ENCODE data around the gene UFSP2.

UFSP2 gene

GRCh38 chr4:185425647-185426352 is at the start of gene UFSP2:
UFSP2 (minus strand) TSS chr4:185425964; CDS start chr4:185425868, 96 bp downstream.
- DNase-seq = peak; percentile 92

GRCh38 chr4:185473247-185473646 is 47.5 kb upstream of the UFSP2 start:
- no peak for DNase-seq

- DNase-seq = no peak
Measured at GRCh38 chr4:185472103-185472542, 46.4 kb upstream of the UFSP2 start.

GRCh38 chr4:185471235-185472102 is 45.7 kb upstream of the UFSP2 start, which contains the start of gene CCDC110:
CCDC110 (minus strand) TSS chr4:185471733; CDS start chr4:185471683, 50 bp downstream.
- peak; percentile 95 for DNase-seq

GRCh38 chr4:185470501-185471195 is 44.9 kb upstream of the UFSP2 start:
- DNase-seq = peak; percentile 61

- DNase-seq = no peak
Measured at GRCh38 chr4:185469580-185470154, 43.9 kb upstream of the UFSP2 start.

- no peak for DNase-seq
Measured at GRCh38 chr4:185468999-185469398, 43.2 kb upstream of the UFSP2 start.

GRCh38 chr4:185467991-185468390 is 42.2 kb upstream of the UFSP2 start:
- DNase-seq = no peak

GRCh38 chr4:185467101-185467500 is 41.3 kb upstream of the UFSP2 start:
- DNase-seq = no peak

GRCh38 chr4:185465707-185466106 is 39.9 kb upstream of the UFSP2 start:
- no peak for DNase-seq

- DNase-seq = no peak
Measured at GRCh38 chr4:185464887-185465286, 39.1 kb upstream of the UFSP2 start.

- no peak for DNase-seq
Measured at GRCh38 chr4:185464183-185464582, 38.4 kb upstream of the UFSP2 start.

- no peak for DNase-seq
Measured at GRCh38 chr4:185463541-185463940, 37.8 kb upstream of the UFSP2 start.

- no peak for DNase-seq
Measured at GRCh38 chr4:185461565-185461964, 35.8 kb upstream of the UFSP2 start.

GRCh38 chr4:185457136-185457535 is 31.4 kb upstream of the UFSP2 start:
- DNase-seq = no peak

- no peak for DNase-seq
Measured at GRCh38 chr4:185456131-185456530, 30.4 kb upstream of the UFSP2 start.

GRCh38 chr4:185445209-185445608 is 19.4 kb upstream of the UFSP2 start:
- no peak for DNase-seq

- DNase-seq = no peak
Measured at GRCh38 chr4:185441479-185441878, 15.7 kb upstream of the UFSP2 start.

GRCh38 chr4:185437809-185438208 is 12.0 kb upstream of the UFSP2 start:
- no peak for DNase-seq

GRCh38 chr4:185435466-185435865 is 9.7 kb upstream of the UFSP2 start:
- no peak for DNase-seq

GRCh38 chr4:185429660-185430059 is 3.9 kb upstream of the UFSP2 start:
- DNase-seq = no peak

GRCh38 chr4:185426960-185427688 is 1.4 kb upstream of the UFSP2 start:
- DNase-seq = no peak

Data from right hindlimb (tissue), 1 donor.